ENCODE data around the gene DNM3. TPM values are rescaled to one million over a fixed set of nuclear protein-coding genes. Genes with fewer than 3 reads are reported as not detected.

The DNM3 gene
- total and polyA plus RNA-seq, 10 of the 15 experiments (the other 5 are each of a cell fraction or from before 2014, with no cell fraction given): 0.03 to 1.5 (median 0.08) TPM; not detected in 3

GRCh38 chr1:171816300-171816901 lies 24.9 kb upstream of the DNM3 start:
- no peak overlapping the region for H3K9ac ChIP-seq (ENCODE audit: control insufficient read depth, insufficient read depth, low read length)
- ATAC-seq (no peak), DNase-seq (ENCODE audit: low read depth, low spot score) (no peak), FAIRE-seq (no peak)
- RAD21 ChIA-PET (ENCODE audit: unreplicated experiment): no interaction called here
- no peaks in the 10 kb centered on the region for H3K27me3 ChIP-seq (replicated peaks in 1 of 2; ENCODE audit: control insufficient read depth in 2 of 2, insufficient read depth in 2 of 2, low read length in 1 of 2)
- POLR2A ChIA-PET: interaction anchor here (0.6 kb wide), 1 partner anchor 622 kb away, joined by 3 read pairs; no protein-coding TSS in a partner anchor
- no peak overlapping the region for H3K4me3 ChIP-seq
- TF ChIP-seq ZNF592 (IDR thresholded peaks at IDR 0.05): no peak
- H3K4me1 ChIP-seq (ENCODE audit: control insufficient read depth, insufficient read depth, low read length): no peaks in the 10 kb centered on the region
- CTCF ChIA-PET: interaction anchor here (1.0 to 2.7 kb wide), 2 partner anchors 12 to 169 kb away, joined by 4 to 10 read pairs; no protein-coding TSS in a partner anchor
- no peak overlapping the region for H3K4me2 ChIP-seq (ENCODE audit: control insufficient read depth, insufficient read depth)
- SMC1A ChIA-PET (ENCODE audit: uncharacterized antibody, unreplicated experiment): interaction anchor here (0.9 kb wide), 1 partner anchor 8 kb away, joined by 4 read pairs; no protein-coding TSS in a partner anchor
- no peaks in the 10 kb centered on the region for H3K36me3 ChIP-seq (ENCODE audit: control insufficient read depth in 2 of 2, insufficient read depth in 2 of 2, low read length in 1 of 2)
- H3K79me2 ChIP-seq (ENCODE audit: control insufficient read depth, insufficient read depth, low read length): no peaks in the 10 kb centered on the region
- intact Hi-C loops (cut with micrococcal nuclease; ENCODE audit: unreplicated experiment) (no loop called here), in situ Hi-C loops (cut with MboI) (no loop called here)
- H3K27ac ChIP-seq (ENCODE audit: control insufficient read depth, insufficient read depth): no peak overlapping the region
- H2AFZ ChIP-seq (ENCODE audit: control insufficient read depth, low read depth, low read length): no peak overlapping the region
- H3K9me3 ChIP-seq (replicated peaks; ENCODE audit: control insufficient read depth, insufficient read depth, low read length): no peaks in the 10 kb centered on the region
- WGBS (ENCODE audit: insufficient coverage, insufficient replicate concordance, low lambda C conversion rate, missing lambda C conversion rate): 25% methylated on average over 3 of the region's 3 CpGs
- no peaks in the 10 kb centered on the region for H4K20me1 ChIP-seq (ENCODE audit: control insufficient read depth, insufficient read depth)
- BruUV-seq (replicated peaks): no TSS peak

Measured in GM12878 (cell line).